ENCODE results near the gene CDKL5.

DNA sequence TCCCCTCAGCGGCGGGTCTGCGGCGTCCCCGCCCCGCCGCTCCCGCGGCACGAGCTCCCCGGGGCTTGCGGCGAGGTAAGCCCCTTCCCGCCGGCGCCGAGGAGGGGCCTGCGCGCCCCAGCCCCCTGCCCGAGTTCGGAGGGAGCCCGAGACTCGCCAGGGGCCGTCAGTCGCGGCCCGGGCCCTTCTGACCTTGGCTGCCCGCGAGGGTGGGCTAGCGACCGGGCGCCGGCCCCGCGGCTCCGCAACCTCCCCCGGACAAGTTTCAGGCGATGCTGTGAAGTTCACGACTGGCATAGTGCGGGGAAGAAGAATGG lies 554 bp downstream of the CDKL5 start:
- no peak for TF ChIP-seq POLR2AphosphoS5 (IDR thresholded peaks at IDR 0.05; ENCODE audit: low read depth)
- TF ChIP-seq, protein P1, sequence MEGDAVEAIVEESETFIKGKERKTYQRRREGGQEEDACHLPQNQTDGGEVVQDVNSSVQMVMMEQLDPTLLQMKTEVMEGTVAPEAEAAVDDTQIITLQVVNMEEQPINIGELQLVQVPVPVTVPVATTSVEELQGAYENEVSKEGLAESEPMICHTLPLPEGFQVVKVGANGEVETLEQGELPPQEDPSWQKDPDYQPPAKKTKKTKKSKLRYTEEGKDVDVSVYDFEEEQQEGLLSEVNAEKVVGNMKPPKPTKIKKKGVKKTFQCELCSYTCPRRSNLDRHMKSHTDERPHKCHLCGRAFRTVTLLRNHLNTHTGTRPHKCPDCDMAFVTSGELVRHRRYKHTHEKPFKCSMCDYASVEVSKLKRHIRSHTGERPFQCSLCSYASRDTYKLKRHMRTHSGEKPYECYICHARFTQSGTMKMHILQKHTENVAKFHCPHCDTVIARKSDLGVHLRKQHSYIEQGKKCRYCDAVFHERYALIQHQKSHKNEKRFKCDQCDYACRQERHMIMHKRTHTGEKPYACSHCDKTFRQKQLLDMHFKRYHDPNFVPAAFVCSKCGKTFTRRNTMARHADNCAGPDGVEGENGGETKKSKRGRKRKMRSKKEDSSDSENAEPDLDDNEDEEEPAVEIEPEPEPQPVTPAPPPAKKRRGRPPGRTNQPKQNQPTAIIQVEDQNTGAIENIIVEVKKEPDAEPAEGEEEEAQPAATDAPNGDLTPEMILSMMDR (conservative IDR thresholded peaks at IDR 0.05; ENCODE audit: low read depth in 2 of 2): no peak
- no peak for TF ChIP-seq EZH2phosphoT487 (IDR thresholded peaks at IDR 0.05; ENCODE audit: unreplicated experiment)
- no peak for TF ChIP-seq EZH2 (IDR thresholded peaks at IDR 0.05; ENCODE audit: low read depth, unreplicated experiment)
- no peak for TF ChIP-seq CREB1 (CRISPR knock-in tag; IDR thresholded peaks at IDR 0.05; ENCODE audit: low read depth)
- TF ChIP-seq, protein P2, sequence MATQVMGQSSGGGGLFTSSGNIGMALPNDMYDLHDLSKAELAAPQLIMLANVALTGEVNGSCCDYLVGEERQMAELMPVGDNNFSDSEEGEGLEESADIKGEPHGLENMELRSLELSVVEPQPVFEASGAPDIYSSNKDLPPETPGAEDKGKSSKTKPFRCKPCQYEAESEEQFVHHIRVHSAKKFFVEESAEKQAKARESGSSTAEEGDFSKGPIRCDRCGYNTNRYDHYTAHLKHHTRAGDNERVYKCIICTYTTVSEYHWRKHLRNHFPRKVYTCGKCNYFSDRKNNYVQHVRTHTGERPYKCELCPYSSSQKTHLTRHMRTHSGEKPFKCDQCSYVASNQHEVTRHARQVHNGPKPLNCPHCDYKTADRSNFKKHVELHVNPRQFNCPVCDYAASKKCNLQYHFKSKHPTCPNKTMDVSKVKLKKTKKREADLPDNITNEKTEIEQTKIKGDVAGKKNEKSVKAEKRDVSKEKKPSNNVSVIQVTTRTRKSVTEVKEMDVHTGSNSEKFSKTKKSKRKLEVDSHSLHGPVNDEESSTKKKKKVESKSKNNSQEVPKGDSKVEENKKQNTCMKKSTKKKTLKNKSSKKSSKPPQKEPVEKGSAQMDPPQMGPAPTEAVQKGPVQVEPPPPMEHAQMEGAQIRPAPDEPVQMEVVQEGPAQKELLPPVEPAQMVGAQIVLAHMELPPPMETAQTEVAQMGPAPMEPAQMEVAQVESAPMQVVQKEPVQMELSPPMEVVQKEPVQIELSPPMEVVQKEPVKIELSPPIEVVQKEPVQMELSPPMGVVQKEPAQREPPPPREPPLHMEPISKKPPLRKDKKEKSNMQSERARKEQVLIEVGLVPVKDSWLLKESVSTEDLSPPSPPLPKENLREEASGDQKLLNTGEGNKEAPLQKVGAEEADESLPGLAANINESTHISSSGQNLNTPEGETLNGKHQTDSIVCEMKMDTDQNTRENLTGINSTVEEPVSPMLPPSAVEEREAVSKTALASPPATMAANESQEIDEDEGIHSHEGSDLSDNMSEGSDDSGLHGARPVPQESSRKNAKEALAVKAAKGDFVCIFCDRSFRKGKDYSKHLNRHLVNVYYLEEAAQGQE (IDR thresholded peaks at IDR 0.05; ENCODE audit: unreplicated experiment): no peak
- no peak for TF ChIP-seq ZNF114 (CRISPR knock-in tag; IDR thresholded peaks at IDR 0.05)
- TF ChIP-seq, protein P3, sequence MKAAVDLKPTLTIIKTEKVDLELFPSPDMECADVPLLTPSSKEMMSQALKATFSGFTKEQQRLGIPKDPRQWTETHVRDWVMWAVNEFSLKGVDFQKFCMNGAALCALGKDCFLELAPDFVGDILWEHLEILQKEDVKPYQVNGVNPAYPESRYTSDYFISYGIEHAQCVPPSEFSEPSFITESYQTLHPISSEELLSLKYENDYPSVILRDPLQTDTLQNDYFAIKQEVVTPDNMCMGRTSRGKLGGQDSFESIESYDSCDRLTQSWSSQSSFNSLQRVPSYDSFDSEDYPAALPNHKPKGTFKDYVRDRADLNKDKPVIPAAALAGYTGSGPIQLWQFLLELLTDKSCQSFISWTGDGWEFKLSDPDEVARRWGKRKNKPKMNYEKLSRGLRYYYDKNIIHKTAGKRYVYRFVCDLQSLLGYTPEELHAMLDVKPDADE (IDR thresholded peaks at IDR 0.05): no peak
- TF ChIP-seq STAT1 (IDR thresholded peaks at IDR 0.05; ENCODE audit: unreplicated experiment): no peak
- TF ChIP-seq, protein P4, sequence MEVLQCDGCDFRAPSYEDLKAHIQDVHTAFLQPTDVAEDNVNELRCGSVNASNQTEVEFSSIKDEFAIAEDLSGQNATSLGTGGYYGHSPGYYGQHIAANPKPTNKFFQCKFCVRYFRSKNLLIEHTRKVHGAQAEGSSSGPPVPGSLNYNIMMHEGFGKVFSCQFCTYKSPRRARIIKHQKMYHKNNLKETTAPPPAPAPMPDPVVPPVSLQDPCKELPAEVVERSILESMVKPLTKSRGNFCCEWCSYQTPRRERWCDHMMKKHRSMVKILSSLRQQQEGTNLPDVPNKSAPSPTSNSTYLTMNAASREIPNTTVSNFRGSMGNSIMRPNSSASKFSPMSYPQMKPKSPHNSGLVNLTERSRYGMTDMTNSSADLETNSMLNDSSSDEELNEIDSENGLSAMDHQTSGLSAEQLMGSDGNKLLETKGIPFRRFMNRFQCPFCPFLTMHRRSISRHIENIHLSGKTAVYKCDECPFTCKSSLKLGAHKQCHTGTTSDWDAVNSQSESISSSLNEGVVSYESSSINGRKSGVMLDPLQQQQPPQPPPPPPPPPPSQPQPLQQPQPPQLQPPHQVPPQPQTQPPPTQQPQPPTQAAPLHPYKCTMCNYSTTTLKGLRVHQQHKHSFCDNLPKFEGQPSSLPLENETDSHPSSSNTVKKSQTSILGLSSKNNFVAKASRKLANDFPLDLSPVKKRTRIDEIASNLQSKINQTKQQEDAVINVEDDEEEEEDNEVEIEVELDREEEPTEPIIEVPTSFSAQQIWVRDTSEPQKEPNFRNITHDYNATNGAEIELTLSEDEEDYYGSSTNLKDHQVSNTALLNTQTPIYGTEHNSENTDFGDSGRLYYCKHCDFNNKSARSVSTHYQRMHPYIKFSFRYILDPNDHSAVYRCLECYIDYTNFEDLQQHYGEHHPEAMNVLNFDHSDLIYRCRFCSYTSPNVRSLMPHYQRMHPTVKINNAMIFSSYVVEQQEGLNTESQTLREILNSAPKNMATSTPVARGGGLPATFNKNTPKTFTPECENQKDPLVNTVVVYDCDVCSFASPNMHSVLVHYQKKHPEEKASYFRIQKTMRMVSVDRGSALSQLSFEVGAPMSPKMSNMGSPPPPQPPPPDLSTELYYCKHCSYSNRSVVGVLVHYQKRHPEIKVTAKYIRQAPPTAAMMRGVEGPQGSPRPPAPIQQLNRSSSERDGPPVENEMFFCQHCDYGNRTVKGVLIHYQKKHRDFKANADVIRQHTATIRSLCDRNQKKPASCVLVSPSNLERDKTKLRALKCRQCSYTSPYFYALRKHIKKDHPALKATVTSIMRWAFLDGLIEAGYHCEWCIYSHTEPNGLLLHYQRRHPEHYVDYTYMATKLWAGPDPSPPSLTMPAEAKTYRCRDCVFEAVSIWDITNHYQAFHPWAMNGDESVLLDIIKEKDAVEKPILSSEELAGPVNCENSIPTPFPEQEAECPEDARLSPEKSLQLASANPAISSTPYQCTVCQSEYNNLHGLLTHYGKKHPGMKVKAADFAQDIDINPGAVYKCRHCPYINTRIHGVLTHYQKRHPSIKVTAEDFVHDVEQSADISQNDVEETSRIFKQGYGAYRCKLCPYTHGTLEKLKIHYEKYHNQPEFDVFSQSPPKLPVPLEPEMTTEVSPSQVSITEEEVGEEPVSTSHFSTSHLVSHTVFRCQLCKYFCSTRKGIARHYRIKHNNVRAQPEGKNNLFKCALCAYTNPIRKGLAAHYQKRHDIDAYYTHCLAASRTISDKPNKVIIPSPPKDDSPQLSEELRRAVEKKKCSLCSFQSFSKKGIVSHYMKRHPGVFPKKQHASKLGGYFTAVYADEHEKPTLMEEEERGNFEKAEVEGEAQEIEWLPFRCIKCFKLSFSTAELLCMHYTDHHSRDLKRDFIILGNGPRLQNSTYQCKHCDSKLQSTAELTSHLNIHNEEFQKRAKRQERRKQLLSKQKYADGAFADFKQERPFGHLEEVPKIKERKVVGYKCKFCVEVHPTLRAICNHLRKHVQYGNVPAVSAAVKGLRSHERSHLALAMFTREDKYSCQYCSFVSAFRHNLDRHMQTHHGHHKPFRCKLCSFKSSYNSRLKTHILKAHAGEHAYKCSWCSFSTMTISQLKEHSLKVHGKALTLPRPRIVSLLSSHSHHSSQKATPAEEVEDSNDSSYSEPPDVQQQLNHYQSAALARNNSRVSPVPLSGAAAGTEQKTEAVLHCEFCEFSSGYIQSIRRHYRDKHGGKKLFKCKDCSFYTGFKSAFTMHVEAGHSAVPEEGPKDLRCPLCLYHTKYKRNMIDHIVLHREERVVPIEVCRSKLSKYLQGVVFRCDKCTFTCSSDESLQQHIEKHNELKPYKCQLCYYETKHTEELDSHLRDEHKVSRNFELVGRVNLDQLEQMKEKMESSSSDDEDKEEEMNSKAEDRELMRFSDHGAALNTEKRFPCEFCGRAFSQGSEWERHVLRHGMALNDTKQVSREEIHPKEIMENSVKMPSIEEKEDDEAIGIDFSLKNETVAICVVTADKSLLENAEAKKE (CRISPR knock-in tag; IDR thresholded peaks at IDR 0.05): no peak
- no peak for TF ChIP-seq ZNF331 (CRISPR knock-in tag; IDR thresholded peaks at IDR 0.05; ENCODE audit: low read depth)
- no peak for TF ChIP-seq JUNB (IDR thresholded peaks at IDR 0.05; ENCODE audit: unreplicated experiment)
- no peak for TF ChIP-seq NANOG (IDR thresholded peaks at IDR 0.05; ENCODE audit: borderline replicate concordance)

All from GM23338 (cell line).